IMR-90 (cell line): ENCODE data around the gene ARL14. TPM values are rescaled to one million over a fixed set of nuclear protein-coding genes. Genes with fewer than 3 reads are reported as not detected.

Experiments
- ATAC-seq: fragments of 200-7000 bp; cut with Tn5 transposase; 2 replicates; pipeline ENCODE4 v1.9.1; 2020; ENCODE audit warnings: low read depth, mild to moderate bottlenecking, moderate library complexity
- BruUV-seq: library from RNA; stranded (reverse); fragments of 400-500 nt; replicated peaks from 2 replicates; lab custom pipeline; 2021; lab: Mats Ljungman, UMichigan
- CTCF ChIA-PET: fragments of 300-600 bp; formaldehyde crosslinking; extraction: SDS; loops from one replicate; lab custom pipeline; 2021; ENCODE audit warnings: antibody characterized with exemption; lab: Yijun Ruan, JAX
- POLR2A ChIA-PET: fragments of 300-600 bp; sonication (Branson Sonifier 250); formaldehyde crosslinking; loops from one replicate; lab custom pipeline; 2022; ENCODE audit warnings: antibody characterized with exemption; ENCODE audit not compliant: unreplicated experiment; lab: Charles Lee
- DNase-seq: peaks from one replicate; pipeline ENCODE4 v3.0.0; 2013
- H2AFZ ChIP-seq: replicated peaks from 2 replicates; pipeline ENCODE3; 2013; ENCODE audit warnings: low read length, mild to moderate bottlenecking; ENCODE audit not compliant: poor library complexity
- H2AK5ac ChIP-seq: 2 replicates; pipeline ENCODE4 v1.6.1; 2013; ENCODE audit warnings: low read depth, low read length, inconsistent platforms
- H2AK9ac ChIP-seq: replicated peaks from 2 replicates; pipeline ENCODE3; 2013; ENCODE audit warnings: mild to moderate bottlenecking, low read depth, low read length, moderate library complexity; ENCODE audit not compliant: poor library complexity
- H2BK120ac ChIP-seq: 2 replicates; pipeline ENCODE4 v1.6.1; 2013; ENCODE audit warnings: low read depth, low read length, inconsistent platforms
- H2BK15ac ChIP-seq: 3 replicates; pipeline ENCODE4 v1.6.1; 2013; ENCODE audit warnings: low read depth, low read length, inconsistent platforms
- H2BK20ac ChIP-seq: 2 replicates; pipeline ENCODE4 v1.6.1; 2013; ENCODE audit warnings: low read depth, mild to moderate bottlenecking, inconsistent platforms, low read length, moderate library complexity
- H2BK5ac ChIP-seq: 2 replicates; pipeline ENCODE4 v1.6.1; 2013; ENCODE audit warnings: mild to moderate bottlenecking, low read depth, low read length, inconsistent platforms; ENCODE audit not compliant: poor library complexity, severe bottlenecking
- H3K14ac ChIP-seq: replicated peaks from 2 replicates; pipeline ENCODE4 v1.6.1; 2013; ENCODE audit warnings: low read depth, low read length, inconsistent platforms
- H3K18ac ChIP-seq: 2 replicates; pipeline ENCODE4 v1.6.1; 2013; ENCODE audit warnings: low read depth, low read length, control low read depth
- H3K23ac ChIP-seq: 2 replicates; pipeline ENCODE4 v1.6.1; 2013; ENCODE audit warnings: low read depth, low read length, inconsistent platforms
- H3K27ac ChIP-seq: 2 replicates; pipeline ENCODE4 v1.5.1; 2013; ENCODE audit warnings: mild to moderate bottlenecking, control low read depth, low read length; ENCODE audit not compliant: insufficient read depth
- H3K27me3 ChIP-seq: 2 replicates; pipeline ENCODE4 v1.6.1; 2013; ENCODE audit warnings: low read length; ENCODE audit not compliant: control insufficient read depth, insufficient read depth
- H3K36me3 ChIP-seq: 2 replicates; pipeline ENCODE4 v1.6.1; 2013; ENCODE audit warnings: low read length, mixed read lengths; ENCODE audit not compliant: control insufficient read depth, insufficient read depth
- H3K4ac ChIP-seq: 2 replicates; pipeline ENCODE4 v1.6.1; 2013; ENCODE audit warnings: low read depth, low read length, inconsistent platforms
- H3K4me1 ChIP-seq: 2 replicates; pipeline ENCODE4 v1.6.1; 2013; ENCODE audit warnings: low read length, mixed read lengths; ENCODE audit not compliant: control insufficient read depth, insufficient read depth
- H3K4me2 ChIP-seq: 2 replicates; pipeline ENCODE4 v1.6.1; 2013; ENCODE audit warnings: low read depth, mild to moderate bottlenecking, control low read depth, low read length, moderate library complexity
- H3K4me3 ChIP-seq: 2 replicates; pipeline ENCODE4 v1.5.1; 2013; ENCODE audit warnings: low read depth, mild to moderate bottlenecking, control low read depth, low read length, moderate library complexity; ENCODE audit not compliant: insufficient read depth
- H3K56ac ChIP-seq: 2 replicates; pipeline ENCODE4 v1.6.1; 2013; ENCODE audit warnings: low read length, inconsistent platforms; ENCODE audit not compliant: insufficient read depth; ENCODE audit errors: extremely low read depth
- H3K79me1 ChIP-seq, 2 experiments: 2 replicates each; pipeline ENCODE4 v1.6.1; 2013; ENCODE audit warnings: low read length in 2 of 2, inconsistent platforms in 1 of 2, low read depth in 1 of 2
- H3K9ac ChIP-seq: 2 replicates; pipeline ENCODE4 v1.6.1; 2013; ENCODE audit warnings: low read depth, low read length, control low read depth
- H3K9me1 ChIP-seq: 2 replicates; pipeline ENCODE4 v1.6.1; 2013; ENCODE audit warnings: low read length, inconsistent platforms; ENCODE audit not compliant: insufficient read depth
- H3K9me3 ChIP-seq: 2 replicates; pipeline ENCODE4 v1.6.1; 2013; ENCODE audit warnings: low read length; ENCODE audit not compliant: control insufficient read depth, insufficient read depth
- H4K20me1 ChIP-seq: 2 replicates; pipeline ENCODE4 v1.6.1; 2013; ENCODE audit warnings: low read length, inconsistent platforms; ENCODE audit not compliant: insufficient read depth
- H4K5ac ChIP-seq: 2 replicates; pipeline ENCODE4 v1.6.1; 2013; ENCODE audit warnings: mild to moderate bottlenecking, low read depth, low read length, control low read depth
- H4K8ac ChIP-seq, 2 experiments: 2 replicates each; pipeline ENCODE4 v1.6.1; 2013; ENCODE audit warnings: low read depth in 2 of 2, low read length in 2 of 2, control low read depth in 1 of 2, inconsistent platforms in 1 of 2
- H4K91ac ChIP-seq: 2 replicates; pipeline ENCODE4 v1.6.1; 2013; ENCODE audit warnings: low read depth, low read length, inconsistent platforms; ENCODE audit not compliant: insufficient read depth
- BHLHE40 ChIP-seq: fragments of 150-350 bp; IDR thresholded peaks from 2 replicates; pipeline ENCODE4 v1.6.1; 2016; ENCODE audit warnings: mild to moderate bottlenecking, low read depth, low read length
- FOS ChIP-seq: fragments of 150-350 bp; IDR thresholded peaks from 2 replicates; pipeline ENCODE4 v1.6.1; 2016; ENCODE audit warnings: low read depth, low read length
- MAZ ChIP-seq: IDR thresholded peaks from 2 replicates; pipeline ENCODE4 v1.6.1; 2012; ENCODE audit warnings: low read depth, mild to moderate bottlenecking, low read length, improper control_type of control experiment, moderate library complexity, borderline replicate concordance
- dilution Hi-C: fragments of 300-500 bp; cut with HindIII; formaldehyde crosslinking; loops from one replicate; pipeline ENCODE4 v1.14.3; 2018; ENCODE audit warnings: low sequenced_read_pairs; ENCODE audit not compliant: unreplicated experiment
- in situ Hi-C: fragments of 300-500 bp; cut with MboI; formaldehyde crosslinking; loops from 3 replicates; pipeline ENCODE4 v1.14.3; 2019; ENCODE audit warnings: low sequenced_read_pairs, inconsistent platforms, mixed read lengths
- intact Hi-C: fragments of 100-400 bp; cut with micrococcal nuclease; formaldehyde crosslinking; loops from 2 replicates; pipeline ENCODE4 v1.10.0; 2022
- polyA plus RNA-seq, 3 experiments: library from polyadenylated mRNA; depleted of rRNA; stranded (reverse); fragments of >200 nt; gene quantifications; 2 replicates each; pipeline ENCODE4 v1.2.3, GENCODE V29; 2012; ENCODE audit warnings: low replicate concordance in 1 of 3
- total RNA-seq: library from RNA; depleted of rRNA; stranded (reverse); fragments of >200 nt; gene quantifications from 2 replicates; pipeline ENCODE4 v1.2.3, GENCODE V29; 2012

The ARL14 gene
- total and polyA plus RNA-seq, 2 of the 4 experiments (the other 2 are of a cell fraction) = 0.15 to 0.18 TPM

GRCh38 chr3:160667452-160667851 is 9.5 kb upstream of the ARL14 start:
- no peak; the same call in 1 of the 2 replicates for ATAC-seq
- in situ Hi-C loops = no loop called here
- POLR2A ChIA-PET = no interaction called here
- CTCF ChIA-PET = no interaction called here
- Histone ChIP-seq H3K4me2 (no peak overlapping the region; the same call in 1 of the 2 replicates), H3K9me3 (no peaks in the 10 kb centered on the region), H3K27ac (no peak overlapping the region), H3K27me3 (no peaks in the 10 kb centered on the region), H3K4me3 (no peak overlapping the region), H2AK9ac (no peak overlapping the region), H2AFZ (no peak overlapping the region), H3K36me3 (no peaks in the 10 kb centered on the region), H4K8ac (no peak overlapping the region), H2BK120ac (no peak overlapping the region), H3K56ac (no peak overlapping the region), H2BK15ac (0 out of 3 replicates have a peak overlapping the region, but pooled peaks have one; percentile 21), H3K18ac (no peak overlapping the region; the same call in 1 of the 2 replicates), H4K5ac (no peak overlapping the region; the same call in 1 of the 2 replicates), H4K91ac (no peak overlapping the region), H3K9ac (no peak overlapping the region), H2BK20ac (peak overlapping the region; percentile 27; the same call in 1 of the 2 replicates), H3K23ac (no peak overlapping the region), H3K4ac (0 out of 2 replicates have a peak overlapping the region, but pooled peaks have one; percentile 8), H3K4me1 (peaks cover 4% of the 10 kb centered on the region), H4K20me1 (no peaks in the 10 kb centered on the region), H3K14ac (no peak overlapping the region), H3K79me1 (no peaks in the 10 kb centered on the region), H2AK5ac (no peak overlapping the region), H3K9me1 (no peaks in the 10 kb centered on the region; the same call in 1 of the 2 replicates), H2BK5ac (no peak overlapping the region)
- intact Hi-C loops = no loop called here
- peak; percentile 81 for DNase-seq
- BruUV-seq = no TSS peak
- dilution Hi-C loops = no loop called here
- TF ChIP-seq MAZ = 0 out of 2 replicates have a peak, but pooled peaks have one; percentile 26
- no peak; the same call in 1 of the 2 replicates for TF ChIP-seq BHLHE40
- peak; percentile 71 for TF ChIP-seq FOS
